Uterus (tissue), 4 donors: Measurements from ENCODE around the gene ETV3L. TPM values are rescaled to one million over a fixed set of nuclear protein-coding genes. Genes with fewer than 3 reads are reported as not detected.

Experiments
- DNase-seq, 2 donors: peaks; one replicate each; pipeline ENCODE4 v3.0.0-alpha.2; 2019 to 2020
- H3K27ac ChIP-seq, 2 donors: fragments of 200-600 bp; sonication (generic); 1 replicate in 1 of 2; 2 replicates in 1 of 2; pipeline ENCODE4 v1.5.1; 2016 to 2018
- H3K27me3 ChIP-seq, 2 donors: fragments of 200-600 bp; sonication (generic); one replicate each; pipeline ENCODE4 v1.5.1; 2018 to 2019; ENCODE audit warnings: control low read depth in 1 of 2
- H3K36me3 ChIP-seq, 2 donors: fragments of 200-600 bp; sonication (generic); one replicate each; pipeline ENCODE4 v1.5.1; 2019; ENCODE audit warnings: control low read depth in 1 of 2
- H3K4me1 ChIP-seq, 2 donors: fragments of 200-600 bp; sonication (generic); one replicate each; pipeline ENCODE4 v1.5.1; 2018 to 2019; ENCODE audit warnings: control low read depth in 1 of 2
- H3K4me3 ChIP-seq, 2 donors: fragments of 200-600 bp; sonication (generic); 1 replicate in 1 of 2; 2 replicates in 1 of 2; pipeline ENCODE4 v1.5.1; 2018 to 2019; ENCODE audit warnings: mild to moderate bottlenecking in 1 of 2
- H3K9me3 ChIP-seq, 2 donors: fragments of 200-600 bp; sonication (generic); one replicate each; pipeline ENCODE4 v1.5.1; 2019; ENCODE audit warnings: control low read depth in 1 of 2
- CTCF ChIP-seq, 4 experiments: fragments of 200-600 bp in 2 of 4; fragments of 450-650 bp in 2 of 4; sonication (generic) in 2 of 4; IDR thresholded peaks; one replicate each; pipeline ENCODE4 v1.5.1; 2016 to 2019; ENCODE audit warnings: antibody characterized with exemption in 4 of 4, mild to moderate bottlenecking in 2 of 4, moderate library complexity in 1 of 4
- POLR2A ChIP-seq, 2 donors: fragments of 450-650 bp; IDR thresholded peaks; one replicate each; pipeline ENCODE4 v1.6.1; 2016; ENCODE audit warnings: antibody characterized with exemption in 2 of 2, mild to moderate bottlenecking in 1 of 2, moderate library complexity in 1 of 2
- intact Hi-C: fragments of 100-400 bp; cut with DNase I; formaldehyde crosslinking; loops from one replicate; pipeline ENCODE4 v1.15.1; 2023; ENCODE audit warnings: low total_unique reads
- total RNA-seq, 4 donors: library from RNA; depleted of rRNA in 3 of 4; stranded (reverse); fragments of >200 nt in 3 of 4; gene quantifications; one replicate each; pipeline versions ENCODE4 v1.1.0 to v1.2.4, GENCODE V29; 2014 to 2023
- donor health status: DM: yes; HTN: yes; CAD: no.

ETV3L gene
- total RNA-seq, 4 donors from 2014 or later: not detected

- intact Hi-C loops: loop anchor here (2.0 kb wide), 1 partner anchor 65 kb away; no protein-coding TSS in a partner anchor
- Histone ChIP-seq H3K27ac (peak overlapping the region in 1 of 2 donors; percentile 11), H3K36me3 (no peaks in the 10 kb centered on the region), H3K9me3 (no peaks in the 10 kb centered on the region), H3K27me3 (no peaks in the 10 kb centered on the region), H3K4me3 (no peak overlapping the region), H3K4me1 (no peaks in the 10 kb centered on the region)
- no peak for TF ChIP-seq POLR2A (IDR thresholded peaks at IDR 0.05)
- TF ChIP-seq CTCF (IDR thresholded peaks at IDR 0.05): peak; percentile 88 to 96 (median 92)
- peak; percentile 88 to 90 for DNase-seq
Measured at GRCh38 chr1:157090196-157090647, 9.4 kb downstream of the ETV3L start.

GRCh38 chr1:157089789-157090188, 9.8 kb downstream of the ETV3L start:
- Histone ChIP-seq H3K4me3 (no peak overlapping the region), H3K27me3 (no peaks in the 10 kb centered on the region), H3K27ac (no peak overlapping the region), H3K9me3 (no peaks in the 10 kb centered on the region), H3K36me3 (no peaks in the 10 kb centered on the region), H3K4me1 (no peaks in the 10 kb centered on the region)
- intact Hi-C loops: loop anchor here (2.0 kb wide), 1 partner anchor 65 kb away; no protein-coding TSS in a partner anchor
- DNase-seq: no peak
- TF ChIP-seq CTCF (IDR thresholded peaks at IDR 0.05): no peak
- no peak for TF ChIP-seq POLR2A (IDR thresholded peaks at IDR 0.05)

GRCh38 chr1:157088607-157089006, 11.0 kb downstream of the ETV3L start:
- no peaks in the 10 kb centered on the region for H3K27me3 ChIP-seq
- no peak for TF ChIP-seq CTCF (IDR thresholded peaks at IDR 0.05)
- no peak for TF ChIP-seq POLR2A (IDR thresholded peaks at IDR 0.05)
- DNase-seq: no peak
- no peak overlapping the region for H3K27ac ChIP-seq
- no peak overlapping the region for H3K4me3 ChIP-seq
- intact Hi-C loops: no loop called here
- H3K36me3 ChIP-seq: no peaks in the 10 kb centered on the region
- H3K4me1 ChIP-seq: no peaks in the 10 kb centered on the region
- H3K9me3 ChIP-seq: no peaks in the 10 kb centered on the region

GRCh38 chr1:157087030-157087429, 12.6 kb downstream of the ETV3L start:
- no peaks in the 10 kb centered on the region for H3K27me3 ChIP-seq
- H3K27ac ChIP-seq: no peak overlapping the region
- no peak overlapping the region for H3K4me3 ChIP-seq
- no peaks in the 10 kb centered on the region for H3K36me3 ChIP-seq
- H3K9me3 ChIP-seq: no peaks in the 10 kb centered on the region
- intact Hi-C loops: no loop called here
- TF ChIP-seq POLR2A (IDR thresholded peaks at IDR 0.05) (no peak), CTCF (IDR thresholded peaks at IDR 0.05) (no peak)
- no peaks in the 10 kb centered on the region for H3K4me1 ChIP-seq
- no peak for DNase-seq

- intact Hi-C loops: no loop called here
- TF ChIP-seq CTCF (IDR thresholded peaks at IDR 0.05) (no peak), POLR2A (IDR thresholded peaks at IDR 0.05) (no peak)
- Histone ChIP-seq H3K4me1 (no peaks in the 10 kb centered on the region), H3K36me3 (no peaks in the 10 kb centered on the region), H3K9me3 (no peaks in the 10 kb centered on the region), H3K27me3 (no peaks in the 10 kb centered on the region), H3K4me3 (no peak overlapping the region), H3K27ac (no peak overlapping the region)
- no peak for DNase-seq
Measured at GRCh38 chr1:157086299-157086698, 13.3 kb downstream of the ETV3L start.
